ENCODE results near the gene ZC3H18.

The ZC3H18 gene

GRCh38 chr16:88527186-88527936, 42.8 kb upstream of the ZC3H18 start:
- WGBS = 39% methylated on average over 31 of the region's 32 CpGs
- H3K4me1 ChIP-seq (ENCODE audit: insufficient read depth, low read length) = no peaks in the 10 kb centered on the region
- no peak overlapping the region for H3K9ac ChIP-seq (ENCODE audit: low read depth, low read length)

GRCh38 chr16:88527937-88528743, 42.1 kb upstream of the ZC3H18 start:
- no peak overlapping the region for H3K4me3 ChIP-seq (ENCODE audit: low read length)
- no peak overlapping the region for H3K27ac ChIP-seq (ENCODE audit: low read depth, low read length)
- H3K27me3 ChIP-seq (ENCODE audit: insufficient read depth, low read length) = no peaks in the 10 kb centered on the region
- H3K36me3 ChIP-seq (ENCODE audit: insufficient read depth, low read length) = no peaks in the 10 kb centered on the region
- H3K9ac ChIP-seq (ENCODE audit: low read depth, low read length) = no peak overlapping the region
- H3K9me3 ChIP-seq (ENCODE audit: insufficient read depth, low read depth, low read length) = no peaks in the 10 kb centered on the region
- H3K4me1 ChIP-seq (ENCODE audit: insufficient read depth, low read length) = no peaks in the 10 kb centered on the region
- WGBS = 86% methylated on average over 30 of the region's 30 CpGs

More at GRCh38 chr16:88527186-88527936, 42.8 kb upstream of the ZC3H18 start:
- Histone ChIP-seq H3K27ac (ENCODE audit: low read depth, low read length) (no peak overlapping the region), H3K36me3 (ENCODE audit: insufficient read depth, low read length) (no peaks in the 10 kb centered on the region), H3K27me3 (ENCODE audit: insufficient read depth, low read length) (no peaks in the 10 kb centered on the region), H3K9me3 (ENCODE audit: insufficient read depth, low read depth, low read length) (no peaks in the 10 kb centered on the region), H3K4me3 (ENCODE audit: low read length) (no peak overlapping the region)

GRCh38 chr16:88528902-88529318, 41.3 kb upstream of the ZC3H18 start:
- WGBS = 87% methylated on average over 22 of the region's 22 CpGs
- no peaks in the 10 kb centered on the region for H3K36me3 ChIP-seq (ENCODE audit: insufficient read depth, low read length)
- no peak overlapping the region for H3K9ac ChIP-seq (ENCODE audit: low read depth, low read length)
- no peaks in the 10 kb centered on the region for H3K27me3 ChIP-seq (ENCODE audit: insufficient read depth, low read length)
- H3K4me3 ChIP-seq (ENCODE audit: low read length) = no peak overlapping the region
- no peak overlapping the region for H3K27ac ChIP-seq (ENCODE audit: low read depth, low read length)
- H3K9me3 ChIP-seq (ENCODE audit: insufficient read depth, low read depth, low read length) = no peaks in the 10 kb centered on the region
- H3K4me1 ChIP-seq (ENCODE audit: insufficient read depth, low read length) = no peaks in the 10 kb centered on the region

GRCh38 chr16:88529596-88529995, 40.6 kb upstream of the ZC3H18 start:
- Histone ChIP-seq H3K4me1 (ENCODE audit: insufficient read depth, low read length) (no peaks in the 10 kb centered on the region), H3K36me3 (ENCODE audit: insufficient read depth, low read length) (no peaks in the 10 kb centered on the region), H3K9ac (ENCODE audit: low read depth, low read length) (no peak overlapping the region), H3K27ac (ENCODE audit: low read depth, low read length) (no peak overlapping the region), H3K9me3 (ENCODE audit: insufficient read depth, low read depth, low read length) (no peaks in the 10 kb centered on the region), H3K27me3 (ENCODE audit: insufficient read depth, low read length) (no peaks in the 10 kb centered on the region), H3K4me3 (ENCODE audit: low read length) (no peak overlapping the region)
- WGBS = 94% methylated on average over 9 of the region's 9 CpGs

- Histone ChIP-seq H3K36me3 (ENCODE audit: insufficient read depth, low read length) (no peaks in the 10 kb centered on the region), H3K27ac (ENCODE audit: low read depth, low read length) (no peak overlapping the region), H3K9me3 (ENCODE audit: insufficient read depth, low read depth, low read length) (no peaks in the 10 kb centered on the region), H3K9ac (ENCODE audit: low read depth, low read length) (no peak overlapping the region), H3K27me3 (ENCODE audit: insufficient read depth, low read length) (no peaks in the 10 kb centered on the region), H3K4me3 (ENCODE audit: low read length) (no peak overlapping the region), H3K4me1 (ENCODE audit: insufficient read depth, low read length) (no peaks in the 10 kb centered on the region)
- WGBS = 93% methylated on average over 27 of the region's 27 CpGs
Measured at GRCh38 chr16:88530051-88530857, 39.9 kb upstream of the ZC3H18 start.

GRCh38 chr16:88530858-88531203, 39.4 kb upstream of the ZC3H18 start:
- Histone ChIP-seq H3K9ac (ENCODE audit: low read depth, low read length) (no peak overlapping the region), H3K4me1 (ENCODE audit: insufficient read depth, low read length) (no peaks in the 10 kb centered on the region), H3K27me3 (ENCODE audit: insufficient read depth, low read length) (no peaks in the 10 kb centered on the region), H3K9me3 (ENCODE audit: insufficient read depth, low read depth, low read length) (no peaks in the 10 kb centered on the region), H3K4me3 (ENCODE audit: low read length) (no peak overlapping the region), H3K36me3 (ENCODE audit: insufficient read depth, low read length) (no peaks in the 10 kb centered on the region), H3K27ac (ENCODE audit: low read depth, low read length) (no peak overlapping the region)
- 86% methylated on average over 11 of the region's 11 CpGs for WGBS

GRCh38 chr16:88531346-88531745, 38.9 kb upstream of the ZC3H18 start:
- 95% methylated on average over 12 of the region's 12 CpGs for WGBS
- H3K4me1 ChIP-seq (ENCODE audit: insufficient read depth, low read length) = no peaks in the 10 kb centered on the region
- H3K27ac ChIP-seq (ENCODE audit: low read depth, low read length) = no peak overlapping the region
- no peak overlapping the region for H3K4me3 ChIP-seq (ENCODE audit: low read length)
- no peaks in the 10 kb centered on the region for H3K27me3 ChIP-seq (ENCODE audit: insufficient read depth, low read length)
- no peaks in the 10 kb centered on the region for H3K9me3 ChIP-seq (ENCODE audit: insufficient read depth, low read depth, low read length)
- no peak overlapping the region for H3K9ac ChIP-seq (ENCODE audit: low read depth, low read length)
- no peaks in the 10 kb centered on the region for H3K36me3 ChIP-seq (ENCODE audit: insufficient read depth, low read length)

GRCh38 chr16:88531931-88532433, 38.2 kb upstream of the ZC3H18 start:
- Histone ChIP-seq H3K9ac (ENCODE audit: low read depth, low read length) (no peak overlapping the region), H3K27me3 (ENCODE audit: insufficient read depth, low read length) (no peaks in the 10 kb centered on the region), H3K4me3 (ENCODE audit: low read length) (no peak overlapping the region), H3K9me3 (ENCODE audit: insufficient read depth, low read depth, low read length) (no peaks in the 10 kb centered on the region), H3K36me3 (ENCODE audit: insufficient read depth, low read length) (no peaks in the 10 kb centered on the region), H3K4me1 (ENCODE audit: insufficient read depth, low read length) (no peaks in the 10 kb centered on the region), H3K27ac (ENCODE audit: low read depth, low read length) (no peak overlapping the region)
- 94% methylated on average over 34 of the region's 34 CpGs for WGBS

GRCh38 chr16:88532434-88533241, 37.6 kb upstream of the ZC3H18 start:
- WGBS = 84% methylated on average over 37 of the region's 37 CpGs
- Histone ChIP-seq H3K27me3 (ENCODE audit: insufficient read depth, low read length) (no peaks in the 10 kb centered on the region), H3K4me3 (ENCODE audit: low read length) (peak overlapping the region; percentile 87)

GRCh38 chr16:88533381-88533917, 36.8 kb upstream of the ZC3H18 start:
- peak overlapping the region; percentile 87 for H3K4me3 ChIP-seq (ENCODE audit: low read length)
- H3K9me3 ChIP-seq (ENCODE audit: insufficient read depth, low read depth, low read length) = no peaks in the 10 kb centered on the region
- 3% methylated on average over 79 of the region's 79 CpGs for WGBS
- H3K9ac ChIP-seq (ENCODE audit: low read depth, low read length) = peak overlapping the region; percentile 52; the same call in 1 of the 2 replicates
- H3K27me3 ChIP-seq (ENCODE audit: insufficient read depth, low read length) = no peaks in the 10 kb centered on the region
- H3K27ac ChIP-seq (ENCODE audit: low read depth, low read length) = no peak overlapping the region; the same call in 1 of the 2 replicates
- no peaks in the 10 kb centered on the region for H3K36me3 ChIP-seq (ENCODE audit: insufficient read depth, low read length)
- no peaks in the 10 kb centered on the region for H3K4me1 ChIP-seq (ENCODE audit: insufficient read depth, low read length)

More at GRCh38 chr16:88532434-88533241, 37.6 kb upstream of the ZC3H18 start:
- Histone ChIP-seq H3K9me3 (ENCODE audit: insufficient read depth, low read depth, low read length) (no peaks in the 10 kb centered on the region), H3K36me3 (ENCODE audit: insufficient read depth, low read length) (no peaks in the 10 kb centered on the region), H3K27ac (ENCODE audit: low read depth, low read length) (no peak overlapping the region), H3K4me1 (ENCODE audit: insufficient read depth, low read length) (no peaks in the 10 kb centered on the region), H3K9ac (ENCODE audit: low read depth, low read length) (peak overlapping the region; percentile 52; the same call in 1 of the 2 replicates)

Data from HUES64 (cell line).